HG03354 (cell line): ENCODE results near the gene PLA2G2C.

ENCODE experiments used
- ATAC-seq: cut with Tn5 transposase; IDR thresholded peaks from one replicate; pipeline ENCODE4 v1.9.1; 2021; ENCODE audit warnings: mild to moderate bottlenecking; ENCODE audit not compliant: unreplicated experiment, poor library complexity, severe bottlenecking

Gene PLA2G2C

DNA sequence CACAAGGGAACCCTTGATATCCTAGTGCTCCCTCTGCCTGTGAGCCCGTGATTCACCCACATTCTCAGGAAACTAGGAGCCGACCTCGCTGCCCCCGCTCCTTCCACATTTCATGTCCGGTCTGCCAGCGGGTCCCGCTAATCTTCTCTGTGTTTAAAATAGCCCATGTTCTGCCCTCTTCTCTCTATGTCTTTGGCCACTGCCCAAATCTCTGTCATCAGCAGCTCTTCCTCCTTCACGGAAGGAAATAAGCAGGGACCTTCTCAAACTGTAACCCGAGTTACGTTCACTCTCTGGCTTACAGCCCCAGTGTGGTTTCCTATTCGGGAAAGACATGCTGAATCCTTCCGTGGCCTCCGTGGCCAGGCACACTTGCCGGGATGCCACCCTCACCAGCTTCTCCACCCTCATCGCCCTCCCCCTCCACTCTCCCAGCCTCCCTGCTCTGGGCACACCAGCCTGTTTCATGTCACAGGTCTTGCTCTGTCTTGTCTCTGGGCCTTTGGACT, 21.6 kb downstream of the PLA2G2C start:
- ATAC-seq = no peak

DNA sequence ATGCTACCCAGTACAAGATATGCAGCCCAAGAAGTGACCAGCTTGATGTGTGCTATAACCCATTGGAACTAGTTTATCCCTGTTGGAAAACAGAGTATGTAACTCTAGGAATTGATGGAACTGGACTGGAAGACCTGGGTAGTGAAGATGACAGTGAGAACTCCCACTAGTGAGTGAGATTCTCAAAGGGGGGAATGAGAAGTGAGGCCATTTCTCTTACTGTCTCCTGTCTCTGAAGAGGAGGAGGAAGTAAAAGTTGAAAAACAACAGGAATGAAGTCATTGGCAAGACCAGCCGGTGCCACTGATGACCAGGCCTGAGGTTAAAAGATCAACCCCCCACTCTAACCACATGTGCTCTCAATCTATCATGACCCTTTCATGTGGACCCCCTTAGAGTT, 26.3 kb downstream of the PLA2G2C start:
- no peak for ATAC-seq

DNA sequence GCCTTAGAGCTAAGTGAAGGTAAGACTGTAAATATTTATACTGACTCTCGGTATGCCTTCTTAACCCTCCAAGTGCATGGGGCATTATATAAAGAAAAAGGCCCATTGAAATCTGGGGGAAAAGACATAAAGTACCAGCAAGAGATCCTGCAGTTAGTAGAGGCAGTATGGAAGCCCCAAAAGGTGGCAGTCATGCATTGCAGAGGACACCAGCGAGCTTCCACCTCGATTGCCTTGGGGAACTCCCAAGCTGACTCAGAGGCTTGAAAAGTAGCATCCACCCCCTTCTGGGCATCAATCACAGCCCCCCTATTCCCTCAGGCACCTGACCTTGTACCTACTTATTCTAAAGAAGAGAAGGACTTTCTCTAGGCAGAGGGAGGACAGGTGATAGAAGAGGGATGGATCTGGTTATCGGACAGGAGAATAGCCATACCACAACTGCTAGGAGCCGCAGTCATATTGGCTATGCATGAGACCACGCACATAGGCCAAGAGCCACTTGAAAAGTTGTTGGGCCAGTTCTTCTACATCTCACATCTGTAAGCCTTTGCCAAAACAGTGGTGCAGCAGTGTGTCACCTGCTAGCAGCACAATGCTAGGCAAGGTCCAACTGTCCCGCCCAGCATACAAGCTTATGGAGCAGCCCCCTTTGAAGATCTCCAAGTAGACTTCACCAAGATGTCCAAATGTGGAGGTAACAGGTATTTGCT, 27.8 kb downstream of the PLA2G2C start:
- no peak for ATAC-seq

DNA sequence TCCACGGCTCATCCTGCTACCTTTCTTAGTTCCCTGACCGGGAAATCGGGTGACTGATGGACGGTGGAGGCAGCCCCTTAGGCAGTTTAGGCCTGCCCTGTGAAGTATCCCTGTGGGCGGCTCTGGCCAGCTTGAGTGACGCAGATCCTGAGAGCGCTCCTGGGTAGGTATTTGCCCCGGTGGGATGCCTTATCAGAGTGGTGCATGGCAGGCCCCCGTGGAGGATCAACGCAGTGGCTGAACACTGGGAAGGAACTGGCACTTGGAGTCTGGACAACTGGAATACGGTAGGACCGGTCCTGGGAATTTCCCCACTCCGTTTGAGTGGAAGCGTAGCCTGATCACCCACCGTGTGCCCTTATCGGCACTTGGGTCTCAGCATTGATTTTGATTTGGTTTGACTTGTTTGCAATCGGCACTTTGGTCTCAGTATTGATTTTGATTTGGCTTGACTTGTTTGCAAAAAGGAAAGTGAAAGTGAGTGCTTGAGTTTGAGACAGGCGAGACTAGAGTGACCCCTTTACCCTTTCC, 32.0 kb downstream of the PLA2G2C start:
- no peak for ATAC-seq

DNA sequence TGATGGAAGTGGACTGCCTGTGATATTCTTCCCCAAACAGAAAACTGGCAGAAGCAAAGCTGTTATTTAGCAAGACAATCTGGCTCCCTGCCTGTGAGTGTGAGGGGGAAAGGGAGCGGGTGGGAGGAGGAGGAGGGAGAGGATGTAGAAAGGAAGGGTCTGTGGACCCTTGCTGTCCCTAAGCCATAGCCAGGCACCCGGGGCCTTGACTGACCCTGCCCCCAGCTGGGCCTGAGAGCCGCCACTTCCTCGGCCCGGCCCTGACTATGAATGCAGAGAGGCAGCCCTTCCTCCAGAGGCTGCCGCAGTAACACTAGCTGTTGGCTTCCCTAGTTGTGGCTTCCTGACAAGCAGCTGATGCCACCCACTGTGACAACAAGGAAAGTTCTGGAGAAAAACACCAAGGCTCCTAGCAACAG, 33.3 kb downstream of the PLA2G2C start:
- no peak for ATAC-seq

DNA sequence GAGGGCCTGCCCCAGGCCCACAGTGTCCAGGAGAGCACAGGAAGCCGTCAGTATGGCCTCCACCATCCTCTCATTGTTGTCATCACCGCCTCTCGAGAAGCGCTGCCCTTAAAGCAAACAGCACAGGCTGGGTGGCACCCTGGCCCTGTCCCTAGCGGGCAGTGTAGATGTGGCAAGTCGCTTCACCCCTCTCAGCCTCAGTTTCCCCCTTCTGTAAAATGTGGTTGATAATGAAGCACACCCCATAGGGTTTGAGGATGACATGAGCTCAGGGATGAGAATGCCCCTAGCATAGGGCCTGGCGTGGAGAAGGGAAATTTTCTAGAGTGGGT, 33.8 kb downstream of the PLA2G2C start:
- ATAC-seq = peak; percentile 9

DNA sequence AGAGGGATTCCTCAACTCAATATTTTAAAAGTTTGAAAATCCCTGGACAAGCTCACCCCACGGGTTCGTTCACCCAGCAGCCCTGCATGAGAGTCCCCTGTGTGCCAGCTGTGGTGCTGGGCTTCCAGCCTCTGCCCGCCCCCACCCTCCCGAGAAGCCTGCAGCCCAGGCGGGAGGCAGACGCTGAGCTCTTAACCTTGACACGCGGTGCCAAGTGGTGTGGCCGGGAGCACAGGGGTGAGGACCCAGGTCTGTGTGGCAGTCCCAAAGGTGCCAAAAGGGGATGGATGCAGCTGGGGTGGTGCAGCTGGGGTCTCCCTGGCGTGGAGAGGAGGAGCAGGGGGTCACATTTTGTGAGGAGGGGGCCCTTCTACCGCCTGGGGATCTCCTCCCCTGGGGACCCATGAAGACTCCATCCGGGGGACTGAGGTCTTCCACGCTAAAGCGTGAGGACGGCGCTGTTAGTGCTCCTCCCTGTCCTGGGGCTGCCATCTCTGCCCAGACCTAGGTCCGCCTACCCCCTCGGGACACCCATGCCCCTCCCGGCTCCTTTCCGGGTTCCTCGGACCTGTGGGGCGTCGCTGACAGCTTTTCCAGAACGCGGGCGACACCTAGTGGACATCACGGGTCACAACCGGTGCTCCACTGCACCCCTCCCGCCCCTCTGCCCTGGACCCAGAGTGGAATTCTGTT, 34.3 kb downstream of the PLA2G2C start:
- peak; percentile 81 for ATAC-seq

DNA sequence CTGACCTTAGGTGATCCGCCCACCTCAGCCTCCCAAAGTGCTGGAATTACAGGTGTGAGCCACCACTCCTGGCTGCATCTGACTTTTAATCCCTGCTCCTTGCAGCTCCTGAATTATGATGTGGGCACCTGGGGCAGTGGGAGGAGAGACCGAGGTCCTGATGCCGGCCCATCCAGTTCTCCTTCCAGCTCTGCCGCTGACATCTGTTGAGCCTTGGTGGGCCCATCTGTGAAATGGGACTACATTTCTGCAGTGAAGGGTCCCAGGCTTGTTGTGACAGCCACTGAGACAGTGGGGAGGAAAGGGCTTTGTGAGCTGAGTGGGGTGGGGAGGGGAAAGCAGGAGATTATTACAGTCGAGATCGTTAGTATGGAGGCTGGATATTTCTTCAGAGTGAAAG, 35.3 kb downstream of the PLA2G2C start:
- no peak for ATAC-seq

DNA sequence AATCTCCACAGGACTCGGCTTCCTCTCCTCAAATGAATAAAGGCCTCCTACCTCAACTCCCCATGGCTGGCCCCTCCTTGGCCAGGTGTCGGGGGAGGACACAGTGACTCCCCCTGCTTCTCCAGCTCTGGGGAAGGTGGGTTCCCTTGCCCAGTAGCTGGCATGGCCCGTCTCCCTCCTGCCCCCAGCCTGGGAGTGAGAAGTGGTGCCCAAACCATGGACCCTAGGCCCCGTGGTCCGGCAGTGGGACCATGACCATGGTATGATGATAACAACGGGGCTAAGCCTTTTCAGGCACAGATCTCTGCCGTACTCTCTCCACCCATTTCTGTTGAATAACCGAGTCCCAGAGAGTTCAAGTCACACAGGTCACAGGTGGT, 36.0 kb downstream of the PLA2G2C start:
- ATAC-seq = no peak

DNA sequence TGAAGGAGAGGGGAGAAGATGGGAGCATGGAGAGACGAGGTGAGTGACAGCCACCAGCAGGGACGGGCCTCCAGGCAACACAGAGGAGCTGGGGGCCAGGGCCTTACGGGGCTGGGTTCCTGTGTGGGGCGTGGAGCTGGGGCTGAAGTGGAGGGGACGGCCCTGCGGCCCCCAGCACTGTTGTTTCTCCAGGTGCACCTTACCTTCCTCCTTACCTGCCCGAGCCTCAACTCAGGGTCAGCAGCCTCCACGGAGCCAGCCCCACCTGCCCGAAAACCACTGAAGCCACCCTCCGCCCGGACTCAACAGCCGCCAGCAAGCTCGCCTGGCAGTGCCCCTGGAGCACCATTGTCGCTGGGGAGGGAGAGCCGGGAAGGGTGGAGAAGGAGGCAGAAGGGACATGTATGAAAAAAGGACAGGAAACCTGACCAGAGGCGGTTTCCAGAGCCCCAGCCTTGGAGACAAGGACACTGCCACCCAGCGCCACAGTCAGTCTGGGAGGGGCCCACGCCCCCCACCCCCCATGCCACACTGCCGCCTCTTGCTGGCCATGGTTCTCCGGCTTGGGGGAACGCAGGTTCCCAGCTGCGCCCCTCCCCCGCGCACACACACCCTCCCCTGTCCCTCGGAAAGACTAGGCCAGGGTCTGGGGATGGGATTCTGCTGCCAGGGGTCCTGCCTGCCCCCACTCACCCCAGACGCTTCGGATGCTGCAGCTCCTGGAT, 36.6 kb downstream of the PLA2G2C start:
- ATAC-seq = no peak

DNA sequence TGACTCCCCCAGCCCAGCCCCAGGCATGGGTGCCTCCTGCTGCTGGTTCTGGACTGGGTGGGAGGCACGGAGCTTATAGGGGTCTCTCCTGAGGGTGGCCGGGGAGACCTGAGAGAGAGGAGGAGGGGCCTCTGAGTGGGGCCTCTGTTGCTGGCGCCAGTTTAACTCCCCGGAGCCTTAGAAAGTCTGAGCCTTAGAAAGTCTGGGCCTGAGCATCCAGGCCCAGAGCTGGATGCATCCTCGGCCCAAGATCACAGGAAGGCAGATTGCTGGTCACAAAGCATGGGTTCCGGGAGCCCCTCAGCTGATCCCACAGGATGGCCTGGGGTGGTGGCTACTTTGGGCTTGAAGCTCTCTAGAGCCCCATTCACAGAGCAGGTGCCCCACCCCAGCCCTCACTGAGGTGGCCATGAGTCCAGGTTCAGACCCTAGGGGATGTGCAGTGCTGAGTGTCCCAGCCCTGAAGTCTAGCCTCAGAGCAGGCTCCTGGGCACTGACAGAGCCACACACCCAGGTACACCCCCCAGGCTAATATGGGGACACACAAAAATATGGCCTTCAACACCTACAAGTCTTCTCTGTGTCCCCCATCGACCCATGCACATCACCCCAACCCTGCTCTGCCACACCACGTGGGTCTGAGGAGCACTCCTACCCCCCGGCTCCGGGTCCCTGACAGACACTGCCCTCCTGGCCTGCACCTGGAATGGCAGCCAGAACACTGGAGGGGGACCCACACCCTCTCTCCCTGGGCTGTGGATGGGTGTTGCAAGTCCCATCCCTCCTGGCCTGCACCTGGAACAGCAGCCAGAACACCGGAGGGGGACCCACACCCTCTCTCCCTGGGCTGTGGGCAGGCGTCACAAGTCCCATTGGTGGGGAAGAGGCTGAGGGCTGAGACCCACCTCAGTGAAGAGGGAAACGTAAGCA, 37.5 kb downstream of the PLA2G2C start:
- no peak for ATAC-seq

DNA sequence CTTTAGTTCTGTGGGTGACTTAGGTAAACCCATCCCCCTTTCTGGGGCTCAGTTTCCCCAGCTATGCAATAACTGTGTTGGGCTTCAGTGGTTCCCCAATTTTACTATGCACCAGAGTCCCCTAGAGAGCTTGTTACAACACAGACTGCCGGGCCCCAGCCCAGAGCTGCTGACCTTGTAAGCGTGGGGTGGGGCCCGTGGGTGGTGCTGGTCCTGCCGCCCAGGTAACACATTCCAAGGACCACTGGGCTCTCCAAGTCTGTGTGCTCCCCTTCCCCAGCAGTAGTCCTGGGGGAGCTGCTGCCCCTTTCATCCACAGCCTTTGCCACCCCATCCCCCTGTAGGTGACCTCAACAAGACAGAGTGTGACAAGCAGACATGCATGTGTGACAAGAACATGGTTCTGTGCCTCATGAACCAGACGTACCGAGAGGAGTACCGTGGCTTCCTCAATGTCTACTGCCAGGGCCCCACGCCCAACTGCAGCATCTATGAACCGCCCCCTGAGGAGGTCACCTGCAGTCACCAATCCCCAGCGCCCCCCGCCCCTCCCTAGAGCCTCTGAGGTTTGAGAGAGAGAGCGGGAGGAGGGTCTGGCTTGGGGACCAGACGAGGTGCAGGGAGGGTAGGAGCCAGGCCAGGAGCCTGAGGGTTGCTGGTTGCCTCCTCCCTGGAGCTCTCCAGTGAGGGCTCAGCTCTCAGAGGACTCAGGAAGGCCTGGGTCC, 38.3 kb downstream of the PLA2G2C start:
- no peak for ATAC-seq

DNA sequence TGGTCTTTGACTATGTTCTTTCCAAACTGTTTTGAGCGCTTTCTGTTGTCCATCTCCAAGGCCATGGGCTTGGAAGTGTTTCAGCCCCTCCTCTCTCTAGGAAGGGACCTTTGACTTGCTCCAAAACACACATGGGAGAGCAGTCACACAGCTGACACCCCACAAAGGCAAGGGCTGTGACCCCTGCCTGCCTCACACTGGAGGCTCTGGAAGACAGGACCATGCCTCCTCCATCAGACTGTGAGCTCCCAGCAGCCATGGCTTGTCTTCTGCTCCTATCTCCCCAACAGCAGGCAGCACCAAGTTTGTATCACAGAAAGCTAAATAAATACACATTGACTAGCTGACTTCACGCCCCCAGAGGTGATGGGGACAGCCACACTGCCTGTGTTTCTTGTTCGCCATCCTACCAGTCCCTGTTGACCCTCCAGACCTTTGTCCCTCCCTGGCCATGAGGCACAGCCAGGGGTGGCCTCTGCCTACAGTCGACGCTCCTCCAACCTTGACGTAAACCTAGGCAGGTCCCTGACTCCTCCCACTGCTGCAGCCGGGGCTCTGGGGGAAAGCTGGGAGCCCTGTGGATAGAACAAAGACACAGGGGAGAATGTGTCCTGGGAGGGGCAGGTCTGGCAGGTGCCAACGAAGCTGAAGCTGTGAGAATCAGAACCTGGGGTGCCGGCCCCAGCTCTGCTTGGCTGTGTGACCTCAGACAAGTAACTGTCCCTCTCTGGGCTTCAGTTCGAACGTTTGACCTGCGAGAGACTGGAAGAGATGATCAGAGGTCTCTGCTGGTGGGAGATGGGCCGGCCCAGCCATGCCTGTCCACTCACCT, 42.4 kb downstream of the PLA2G2C start:
- ATAC-seq = no peak

DNA sequence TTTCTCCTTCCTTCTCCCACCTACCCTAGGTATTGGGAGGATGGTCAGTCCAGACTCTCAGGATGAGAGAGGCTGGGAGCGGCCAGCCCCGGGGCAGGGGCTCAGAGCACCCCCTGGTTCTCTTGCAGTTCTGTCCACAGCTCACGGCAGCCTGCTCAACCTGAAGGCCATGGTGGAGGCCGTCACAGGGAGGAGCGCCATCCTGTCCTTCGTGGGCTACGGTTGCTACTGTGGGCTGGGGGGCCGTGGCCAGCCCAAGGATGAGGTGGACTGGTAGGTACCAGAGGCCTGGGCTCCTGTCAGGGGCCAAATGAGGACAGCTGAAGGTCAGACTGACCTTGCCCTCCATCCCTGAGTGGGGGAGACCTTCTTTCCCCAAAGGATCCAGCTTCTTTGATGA, 43.0 kb downstream of the PLA2G2C start:
- no peak for ATAC-seq

DNA sequence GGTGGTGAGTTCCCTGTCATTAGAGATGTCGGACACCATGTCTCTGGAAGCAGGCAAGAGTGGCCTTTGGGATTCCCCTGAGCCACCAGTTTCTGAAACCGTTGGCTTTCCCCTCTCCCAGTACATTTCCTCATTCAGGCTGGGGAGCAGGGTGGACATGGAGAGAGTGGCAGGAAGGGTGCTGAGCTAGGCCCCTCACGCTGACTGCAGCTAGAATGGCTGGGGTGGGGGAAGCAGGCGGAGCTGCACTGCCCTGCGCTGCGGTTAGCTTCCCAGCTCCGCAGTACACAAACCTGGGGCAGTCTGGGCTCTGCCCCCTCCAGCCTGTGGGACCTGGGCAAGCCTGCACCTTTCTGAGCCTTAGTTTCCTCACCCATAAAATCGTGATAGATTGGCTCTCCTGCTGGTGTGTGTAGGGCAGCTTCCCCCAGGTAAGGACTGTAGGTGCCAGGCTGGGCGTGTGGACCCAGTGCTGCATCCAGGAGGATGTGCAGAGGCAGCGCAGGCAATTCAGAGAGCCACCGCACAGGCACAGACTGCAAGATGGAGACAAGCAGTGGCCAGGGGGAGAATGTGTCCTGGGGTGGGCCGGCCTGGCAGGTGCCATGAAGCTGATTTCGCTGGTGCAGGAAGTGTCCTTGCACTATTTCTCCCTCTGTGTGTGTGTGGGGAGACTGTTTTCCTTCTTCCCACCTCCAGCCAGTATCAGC, 44.2 kb downstream of the PLA2G2C start:
- no peak for ATAC-seq

DNA sequence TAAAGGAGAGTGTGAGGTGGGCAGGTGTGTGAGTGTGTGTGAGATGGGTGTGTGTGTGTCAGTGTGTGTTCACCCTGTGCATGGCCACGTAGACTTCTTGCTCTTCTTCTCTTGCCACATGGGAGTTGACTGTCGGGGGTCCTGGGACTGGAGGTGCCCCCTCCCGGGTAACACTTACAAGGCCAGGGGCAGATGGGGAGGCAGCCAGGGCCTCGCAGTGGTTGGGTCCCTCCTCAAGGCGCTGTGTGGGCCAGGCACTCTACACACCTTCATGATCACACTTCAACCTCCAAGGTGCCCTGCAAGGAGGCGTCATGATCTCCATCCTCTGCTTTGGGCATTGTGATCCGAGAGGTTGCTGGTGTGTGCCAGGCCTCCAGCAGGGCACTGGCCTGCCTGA, 44.9 kb downstream of the PLA2G2C start:
- no peak for ATAC-seq

DNA sequence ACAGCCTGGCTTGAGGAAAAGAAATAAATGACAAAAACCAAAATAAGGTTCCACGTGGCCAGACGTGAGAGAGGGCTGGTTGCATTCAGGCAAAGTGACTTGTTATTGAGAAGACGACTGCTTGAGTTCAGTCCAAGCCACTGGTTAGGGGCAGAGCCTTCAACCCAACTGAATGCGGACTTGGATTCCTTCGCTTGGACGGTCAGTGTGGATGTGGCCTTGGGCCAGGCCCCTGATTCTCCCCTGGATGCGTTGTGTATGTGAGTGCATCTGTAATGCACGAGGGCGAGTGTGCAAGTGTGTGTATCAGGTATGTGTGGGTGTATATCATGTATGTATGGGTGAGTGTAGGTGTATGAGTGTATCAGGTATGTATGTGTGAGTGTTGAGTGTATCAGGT, 45.3 kb downstream of the PLA2G2C start:
- no peak for ATAC-seq
